GM12878 (cell line): Measurements from ENCODE around the gene TMEM132C. TPM values are rescaled to one million over a fixed set of nuclear protein-coding genes. Genes with fewer than 3 reads are reported as not detected.

Experiments used
- BHLHE40 ChIP-seq, 2 experiments: fragments of 450-650 bp in 1 of 2; IDR thresholded peaks; 2 replicates each; pipeline ENCODE4 v1.6.1; 2011 to 2017; ENCODE audit warnings: low read depth in 2 of 2, borderline replicate concordance in 1 of 2, improper control_type of control experiment in 1 of 2, low read length in 1 of 2, mild to moderate bottlenecking in 1 of 2
- HDAC2 ChIP-seq: fragments of 200-600 bp; sonication (generic); IDR thresholded peaks from 2 replicates; pipeline ENCODE4 v1.6.1; 2017
- NRF1 ChIP-seq: conservative IDR thresholded peaks from 2 replicates; pipeline ENCODE4 v1.6.1; 2011; ENCODE audit warnings: mild to moderate bottlenecking, low read depth, low read length, improper control_type of control experiment
- POLR2AphosphoS2 ChIP-seq: IDR thresholded peaks from 2 replicates; pipeline ENCODE4 v1.6.1; 2011; ENCODE audit warnings: low read depth, mild to moderate bottlenecking, low read length, improper control_type of control experiment, moderate library complexity
- SIX5 ChIP-seq: IDR thresholded peaks from 2 replicates; pipeline ENCODE4 v1.6.1; 2011; ENCODE audit warnings: mild to moderate bottlenecking, low read depth, low read length, moderate library complexity; ENCODE audit not compliant: severe bottlenecking
- ZNF384 ChIP-seq: IDR thresholded peaks from 2 replicates; pipeline ENCODE4 v1.6.1; 2012; ENCODE audit warnings: low read depth, mild to moderate bottlenecking, low read length, improper control_type of control experiment, borderline replicate concordance
- polyA plus RNA-seq, 11 experiments: library from polyadenylated mRNA; depleted of rRNA in 4 of 11; unstranded in 6 of 11; stranded (reverse) in 5 of 11; fragments of >200 nt; fragmentation: Nextera tagmentation in 4 of 11; fragmentation: Illumina TruSeq in 1 of 11; extraction: Ambion mirVana in 4 of 11; extraction: Trizol in 1 of 11; gene quantifications; 1 replicate in 1 of 11; 2 replicates in 10 of 11; pipeline versions ENCODE4 v1.2.1 to v1.2.3, GENCODE V29; 2011 to 2016; ENCODE audit warnings: inconsistent platforms in 2 of 11, missing spikeins in 2 of 11, low read depth in 1 of 11
- total RNA-seq, 4 experiments: library from RNA; depleted of rRNA in 3 of 4; stranded (reverse); fragments of >200 nt in 3 of 4; fragmentation: Illumina TruSeq in 1 of 4; extraction: Trizol in 1 of 4; gene quantifications; 2 replicates each; pipeline versions ENCODE4 v1.2.1 to v1.2.3, GENCODE V29; 2013 to 2021
- TF ChIP-seq, protein P1 (sequence below): fragments of 450-650 bp; IDR thresholded peaks from 2 replicates; pipeline ENCODE4 v1.6.1; 2018; ENCODE audit warnings: mild to moderate bottlenecking, low read depth, moderate library complexity; ENCODE audit not compliant: partially characterized antibody
- TF ChIP-seq, protein P2 (sequence below): fragments of 450-650 bp; IDR thresholded peaks from 2 replicates; pipeline ENCODE4 v1.6.1; 2017; ENCODE audit warnings: mild to moderate bottlenecking, moderate library complexity

The TMEM132C gene
- total and polyA plus RNA-seq, 10 of the 15 experiments (the other 5 are each of a cell fraction or from before 2014, with no cell fraction given): not detected

DNA sequence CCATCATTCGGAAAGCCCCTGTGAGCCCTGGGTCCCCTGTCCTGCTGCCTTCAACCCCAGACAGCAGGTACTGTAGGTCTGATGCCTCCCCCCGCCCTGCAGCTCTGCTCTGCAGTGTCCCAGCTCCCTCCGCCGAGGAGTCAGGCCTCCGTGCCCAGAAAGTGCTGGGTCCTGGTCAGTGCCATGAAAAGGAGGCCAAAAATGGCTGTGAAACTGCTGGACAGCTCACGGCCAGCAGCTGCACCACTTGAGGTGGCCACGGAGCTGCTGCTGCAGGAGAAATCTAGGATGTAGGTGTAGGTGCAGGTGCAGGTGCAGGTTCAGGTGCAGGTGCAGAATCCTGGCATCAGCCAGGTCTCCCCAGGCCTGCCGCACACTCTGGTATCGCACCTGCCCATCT is 360.7 kb downstream of the TMEM132C start (continued):
- no peak for TF ChIP-seq BHLHE40 (IDR thresholded peaks at IDR 0.05; ENCODE audit: borderline replicate concordance in 1 of 2, low read depth in 2 of 2, low read length in 1 of 2)
- no peak for TF ChIP-seq ZNF384
- TF ChIP-seq HDAC2: no peak
- TF ChIP-seq NRF1: no peak
- no peak for TF ChIP-seq POLR2AphosphoS2
- TF ChIP-seq, protein P1, sequence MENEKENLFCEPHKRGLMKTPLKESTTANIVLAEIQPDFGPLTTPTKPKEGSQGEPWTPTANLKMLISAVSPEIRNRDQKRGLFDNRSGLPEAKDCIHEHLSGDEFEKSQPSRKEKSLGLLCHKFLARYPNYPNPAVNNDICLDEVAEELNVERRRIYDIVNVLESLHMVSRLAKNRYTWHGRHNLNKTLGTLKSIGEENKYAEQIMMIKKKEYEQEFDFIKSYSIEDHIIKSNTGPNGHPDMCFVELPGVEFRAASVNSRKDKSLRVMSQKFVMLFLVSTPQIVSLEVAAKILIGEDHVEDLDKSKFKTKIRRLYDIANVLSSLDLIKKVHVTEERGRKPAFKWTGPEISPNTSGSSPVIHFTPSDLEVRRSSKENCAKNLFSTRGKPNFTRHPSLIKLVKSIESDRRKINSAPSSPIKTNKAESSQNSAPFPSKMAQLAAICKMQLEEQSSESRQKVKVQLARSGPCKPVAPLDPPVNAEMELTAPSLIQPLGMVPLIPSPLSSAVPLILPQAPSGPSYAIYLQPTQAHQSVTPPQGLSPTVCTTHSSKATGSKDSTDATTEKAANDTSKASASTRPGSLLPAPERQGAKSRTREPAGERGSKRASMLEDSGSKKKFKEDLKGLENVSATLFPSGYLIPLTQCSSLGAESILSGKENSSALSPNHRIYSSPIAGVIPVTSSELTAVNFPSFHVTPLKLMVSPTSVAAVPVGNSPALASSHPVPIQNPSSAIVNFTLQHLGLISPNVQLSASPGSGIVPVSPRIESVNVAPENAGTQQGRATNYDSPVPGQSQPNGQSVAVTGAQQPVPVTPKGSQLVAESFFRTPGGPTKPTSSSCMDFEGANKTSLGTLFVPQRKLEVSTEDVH: no peak
- TF ChIP-seq, protein P2, sequence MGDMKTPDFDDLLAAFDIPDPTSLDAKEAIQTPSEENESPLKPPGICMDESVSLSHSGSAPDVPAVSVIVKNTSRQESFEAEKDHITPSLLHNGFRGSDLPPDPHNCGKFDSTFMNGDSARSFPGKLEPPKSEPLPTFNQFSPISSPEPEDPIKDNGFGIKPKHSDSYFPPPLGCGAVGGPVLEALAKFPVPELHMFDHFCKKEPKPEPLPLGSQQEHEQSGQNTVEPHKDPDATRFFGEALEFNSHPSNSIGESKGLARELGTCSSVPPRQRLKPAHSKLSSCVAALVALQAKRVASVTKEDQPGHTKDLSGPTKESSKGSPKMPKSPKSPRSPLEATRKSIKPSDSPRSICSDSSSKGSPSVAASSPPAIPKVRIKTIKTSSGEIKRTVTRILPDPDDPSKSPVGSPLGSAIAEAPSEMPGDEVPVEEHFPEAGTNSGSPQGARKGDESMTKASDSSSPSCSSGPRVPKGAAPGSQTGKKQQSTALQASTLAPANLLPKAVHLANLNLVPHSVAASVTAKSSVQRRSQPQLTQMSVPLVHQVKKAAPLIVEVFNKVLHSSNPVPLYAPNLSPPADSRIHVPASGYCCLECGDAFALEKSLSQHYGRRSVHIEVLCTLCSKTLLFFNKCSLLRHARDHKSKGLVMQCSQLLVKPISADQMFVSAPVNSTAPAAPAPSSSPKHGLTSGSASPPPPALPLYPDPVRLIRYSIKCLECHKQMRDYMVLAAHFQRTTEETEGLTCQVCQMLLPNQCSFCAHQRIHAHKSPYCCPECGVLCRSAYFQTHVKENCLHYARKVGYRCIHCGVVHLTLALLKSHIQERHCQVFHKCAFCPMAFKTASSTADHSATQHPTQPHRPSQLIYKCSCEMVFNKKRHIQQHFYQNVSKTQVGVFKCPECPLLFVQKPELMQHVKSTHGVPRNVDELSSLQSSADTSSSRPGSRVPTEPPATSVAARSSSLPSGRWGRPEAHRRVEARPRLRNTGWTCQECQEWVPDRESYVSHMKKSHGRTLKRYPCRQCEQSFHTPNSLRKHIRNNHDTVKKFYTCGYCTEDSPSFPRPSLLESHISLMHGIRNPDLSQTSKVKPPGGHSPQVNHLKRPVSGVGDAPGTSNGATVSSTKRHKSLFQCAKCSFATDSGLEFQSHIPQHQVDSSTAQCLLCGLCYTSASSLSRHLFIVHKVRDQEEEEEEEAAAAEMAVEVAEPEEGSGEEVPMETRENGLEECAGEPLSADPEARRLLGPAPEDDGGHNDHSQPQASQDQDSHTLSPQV: no peak
- no peak for TF ChIP-seq SIX5
